ENCODE measurements around the gene EIF2B2. TPM values are rescaled to one million over a fixed set of nuclear protein-coding genes. Genes with fewer than 3 reads are reported as not detected.

The EIF2B2 gene
- total RNA-seq, 1 experiment from 2014 or later = 50.5 TPM

DNA sequence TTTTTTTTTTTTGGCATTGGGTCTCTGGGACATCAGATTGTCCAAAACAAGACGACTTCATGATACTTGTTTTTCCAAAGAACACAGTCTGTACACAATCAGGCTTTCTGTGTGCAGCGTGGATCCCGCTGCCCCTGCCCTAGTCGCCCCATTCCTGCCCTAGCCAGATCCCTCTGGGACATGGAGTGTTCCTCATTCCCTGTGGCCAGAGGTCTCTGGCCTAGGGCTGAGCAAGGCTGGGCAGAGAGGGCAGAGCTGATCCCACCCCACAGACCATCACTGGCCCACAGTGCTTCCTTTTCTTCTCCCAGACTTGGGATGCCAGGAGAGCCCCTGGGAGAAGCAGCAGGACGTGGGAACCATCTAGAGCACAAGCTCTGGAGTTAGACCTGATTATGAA lies 20.9 kb upstream of the EIF2B2 start:
- ChIA-PET CTCF (interaction anchor here (0.6 to 5.4 kb wide), 6 partner anchors 20 to 121 kb away, joined by 3 to 53 read pairs (median 4); partner anchors contain the start of gene RPS6KL1), POLR2A (interaction anchor here (1.2 kb wide), 1 partner anchor 20 kb away, joined by 8 read pairs; no protein-coding TSS in a partner anchor)
- H3K4me1 Mint-ChIP-seq = peaks cover 34% of the 10 kb centered on the region
- H3K27ac Mint-ChIP-seq = no peak overlapping the region
- no peak overlapping the region for H3K4me3 Mint-ChIP-seq
- no peak for ATAC-seq
- DNase-seq (ENCODE audit: low spot score) = no peak
- H3K9me3 Mint-ChIP-seq = no peaks in the 10 kb centered on the region
- TF ChIP-seq KAT7 (CRISPR knock-in tag; IDR thresholded peaks at IDR 0.05; ENCODE audit: borderline replicate concordance) (no peak), MXD4 (CRISPR knock-in tag; IDR thresholded peaks at IDR 0.05; ENCODE audit: borderline replicate concordance) (no peak), STAT6 (CRISPR knock-in tag; conservative IDR thresholded peaks at IDR 0.05; ENCODE audit: low read depth) (no peak), GTF2I (CRISPR knock-in tag; conservative IDR thresholded peaks at IDR 0.05) (no peak), EMX1 (CRISPR knock-in tag; IDR thresholded peaks at IDR 0.05) (no peak), TEAD4 (CRISPR knock-in tag; IDR thresholded peaks at IDR 0.05) (no peak), ZNF263 (CRISPR knock-in tag; IDR thresholded peaks at IDR 0.05; ENCODE audit: low read depth) (no peak), ZNF138 (CRISPR knock-in tag; conservative IDR thresholded peaks at IDR 0.05) (no peak), GRHL2 (CRISPR knock-in tag; IDR thresholded peaks at IDR 0.05; ENCODE audit: insufficient replicate concordance, severe bottlenecking) (no peak), GABPB1 (CRISPR knock-in tag; IDR thresholded peaks at IDR 0.05) (no peak), NR2C2 (CRISPR knock-in tag; IDR thresholded peaks at IDR 0.05) (no peak), HMGA2 (CRISPR knock-in tag; IDR thresholded peaks at IDR 0.05) (no peak)
- TF ChIP-seq, protein P1, sequence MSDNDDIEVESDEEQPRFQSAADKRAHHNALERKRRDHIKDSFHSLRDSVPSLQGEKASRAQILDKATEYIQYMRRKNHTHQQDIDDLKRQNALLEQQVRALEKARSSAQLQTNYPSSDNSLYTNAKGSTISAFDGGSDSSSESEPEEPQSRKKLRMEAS (CRISPR knock-in tag; IDR thresholded peaks at IDR 0.05) = no peak
- TF ChIP-seq, protein P2, sequence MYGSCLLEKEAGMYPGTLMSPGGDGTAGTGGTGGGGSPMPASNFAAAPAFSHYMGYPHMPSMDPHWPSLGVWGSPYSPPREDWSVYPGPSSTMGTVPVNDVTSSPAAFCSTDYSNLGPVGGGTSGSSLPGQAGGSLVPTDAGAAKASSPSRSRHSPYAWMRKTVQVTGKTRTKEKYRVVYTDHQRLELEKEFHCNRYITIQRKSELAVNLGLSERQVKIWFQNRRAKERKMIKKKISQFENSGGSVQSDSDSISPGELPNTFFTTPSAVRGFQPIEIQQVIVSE (CRISPR knock-in tag; IDR thresholded peaks at IDR 0.05; ENCODE audit: borderline replicate concordance) = no peak
- TF ChIP-seq, protein P3, sequence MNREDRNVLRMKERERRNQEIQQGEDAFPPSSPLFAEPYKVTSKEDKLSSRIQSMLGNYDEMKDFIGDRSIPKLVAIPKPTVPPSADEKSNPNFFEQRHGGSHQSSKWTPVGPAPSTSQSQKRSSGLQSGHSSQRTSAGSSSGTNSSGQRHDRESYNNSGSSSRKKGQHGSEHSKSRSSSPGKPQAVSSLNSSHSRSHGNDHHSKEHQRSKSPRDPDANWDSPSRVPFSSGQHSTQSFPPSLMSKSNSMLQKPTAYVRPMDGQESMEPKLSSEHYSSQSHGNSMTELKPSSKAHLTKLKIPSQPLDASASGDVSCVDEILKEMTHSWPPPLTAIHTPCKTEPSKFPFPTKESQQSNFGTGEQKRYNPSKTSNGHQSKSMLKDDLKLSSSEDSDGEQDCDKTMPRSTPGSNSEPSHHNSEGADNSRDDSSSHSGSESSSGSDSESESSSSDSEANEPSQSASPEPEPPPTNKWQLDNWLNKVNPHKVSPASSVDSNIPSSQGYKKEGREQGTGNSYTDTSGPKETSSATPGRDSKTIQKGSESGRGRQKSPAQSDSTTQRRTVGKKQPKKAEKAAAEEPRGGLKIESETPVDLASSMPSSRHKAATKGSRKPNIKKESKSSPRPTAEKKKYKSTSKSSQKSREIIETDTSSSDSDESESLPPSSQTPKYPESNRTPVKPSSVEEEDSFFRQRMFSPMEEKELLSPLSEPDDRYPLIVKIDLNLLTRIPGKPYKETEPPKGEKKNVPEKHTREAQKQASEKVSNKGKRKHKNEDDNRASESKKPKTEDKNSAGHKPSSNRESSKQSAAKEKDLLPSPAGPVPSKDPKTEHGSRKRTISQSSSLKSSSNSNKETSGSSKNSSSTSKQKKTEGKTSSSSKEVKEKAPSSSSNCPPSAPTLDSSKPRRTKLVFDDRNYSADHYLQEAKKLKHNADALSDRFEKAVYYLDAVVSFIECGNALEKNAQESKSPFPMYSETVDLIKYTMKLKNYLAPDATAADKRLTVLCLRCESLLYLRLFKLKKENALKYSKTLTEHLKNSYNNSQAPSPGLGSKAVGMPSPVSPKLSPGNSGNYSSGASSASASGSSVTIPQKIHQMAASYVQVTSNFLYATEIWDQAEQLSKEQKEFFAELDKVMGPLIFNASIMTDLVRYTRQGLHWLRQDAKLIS (CRISPR knock-in tag; IDR thresholded peaks at IDR 0.05; ENCODE audit: borderline replicate concordance) = no peak
- TF ChIP-seq, protein P4, sequence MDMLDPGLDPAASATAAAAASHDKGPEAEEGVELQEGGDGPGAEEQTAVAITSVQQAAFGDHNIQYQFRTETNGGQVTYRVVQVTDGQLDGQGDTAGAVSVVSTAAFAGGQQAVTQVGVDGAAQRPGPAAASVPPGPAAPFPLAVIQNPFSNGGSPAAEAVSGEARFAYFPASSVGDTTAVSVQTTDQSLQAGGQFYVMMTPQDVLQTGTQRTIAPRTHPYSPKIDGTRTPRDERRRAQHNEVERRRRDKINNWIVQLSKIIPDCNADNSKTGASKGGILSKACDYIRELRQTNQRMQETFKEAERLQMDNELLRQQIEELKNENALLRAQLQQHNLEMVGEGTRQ (CRISPR knock-in tag; IDR thresholded peaks at IDR 0.05) = no peak
- H3K27me3 Mint-ChIP-seq (ENCODE audit: low read depth) = no peaks in the 10 kb centered on the region; the same call in 1 of the 2 replicates
- no peaks in the 10 kb centered on the region for H3K36me3 Mint-ChIP-seq

DNA sequence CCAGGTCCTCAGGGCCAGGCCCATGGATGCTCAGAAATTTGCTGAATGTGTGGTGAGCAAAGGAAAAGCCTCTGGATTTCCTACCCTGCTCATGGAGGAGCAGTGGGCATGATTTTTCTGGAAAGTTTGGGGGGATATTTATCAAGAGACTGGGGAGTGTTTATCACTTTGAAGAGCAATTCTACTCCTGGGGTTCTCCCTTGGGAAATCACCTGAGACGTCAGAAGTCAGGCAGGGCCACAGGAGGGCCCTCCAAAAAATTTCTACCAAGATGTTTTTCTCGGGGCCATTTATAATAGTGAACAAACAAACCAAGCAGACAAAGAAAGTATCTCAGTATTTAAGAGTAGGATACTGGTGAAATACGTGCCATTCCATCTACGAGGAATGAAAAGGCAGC lies 20.1 kb upstream of the EIF2B2 start:
- H3K9me3 Mint-ChIP-seq = no peaks in the 10 kb centered on the region
- no peak overlapping the region for H3K27ac Mint-ChIP-seq
- TF ChIP-seq ZNF281 (CRISPR knock-in tag; IDR thresholded peaks at IDR 0.05) = no peak
- TF ChIP-seq TEAD4 (CRISPR knock-in tag; IDR thresholded peaks at IDR 0.05) = no peak
- TF ChIP-seq FOXK1 (CRISPR knock-in tag; IDR thresholded peaks at IDR 0.05) = no peak
- TF ChIP-seq, protein P5, sequence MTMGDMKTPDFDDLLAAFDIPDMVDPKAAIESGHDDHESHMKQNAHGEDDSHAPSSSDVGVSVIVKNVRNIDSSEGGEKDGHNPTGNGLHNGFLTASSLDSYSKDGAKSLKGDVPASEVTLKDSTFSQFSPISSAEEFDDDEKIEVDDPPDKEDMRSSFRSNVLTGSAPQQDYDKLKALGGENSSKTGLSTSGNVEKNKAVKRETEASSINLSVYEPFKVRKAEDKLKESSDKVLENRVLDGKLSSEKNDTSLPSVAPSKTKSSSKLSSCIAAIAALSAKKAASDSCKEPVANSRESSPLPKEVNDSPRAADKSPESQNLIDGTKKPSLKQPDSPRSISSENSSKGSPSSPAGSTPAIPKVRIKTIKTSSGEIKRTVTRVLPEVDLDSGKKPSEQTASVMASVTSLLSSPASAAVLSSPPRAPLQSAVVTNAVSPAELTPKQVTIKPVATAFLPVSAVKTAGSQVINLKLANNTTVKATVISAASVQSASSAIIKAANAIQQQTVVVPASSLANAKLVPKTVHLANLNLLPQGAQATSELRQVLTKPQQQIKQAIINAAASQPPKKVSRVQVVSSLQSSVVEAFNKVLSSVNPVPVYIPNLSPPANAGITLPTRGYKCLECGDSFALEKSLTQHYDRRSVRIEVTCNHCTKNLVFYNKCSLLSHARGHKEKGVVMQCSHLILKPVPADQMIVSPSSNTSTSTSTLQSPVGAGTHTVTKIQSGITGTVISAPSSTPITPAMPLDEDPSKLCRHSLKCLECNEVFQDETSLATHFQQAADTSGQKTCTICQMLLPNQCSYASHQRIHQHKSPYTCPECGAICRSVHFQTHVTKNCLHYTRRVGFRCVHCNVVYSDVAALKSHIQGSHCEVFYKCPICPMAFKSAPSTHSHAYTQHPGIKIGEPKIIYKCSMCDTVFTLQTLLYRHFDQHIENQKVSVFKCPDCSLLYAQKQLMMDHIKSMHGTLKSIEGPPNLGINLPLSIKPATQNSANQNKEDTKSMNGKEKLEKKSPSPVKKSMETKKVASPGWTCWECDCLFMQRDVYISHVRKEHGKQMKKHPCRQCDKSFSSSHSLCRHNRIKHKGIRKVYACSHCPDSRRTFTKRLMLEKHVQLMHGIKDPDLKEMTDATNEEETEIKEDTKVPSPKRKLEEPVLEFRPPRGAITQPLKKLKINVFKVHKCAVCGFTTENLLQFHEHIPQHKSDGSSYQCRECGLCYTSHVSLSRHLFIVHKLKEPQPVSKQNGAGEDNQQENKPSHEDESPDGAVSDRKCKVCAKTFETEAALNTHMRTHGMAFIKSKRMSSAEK (CRISPR knock-in tag; IDR thresholded peaks at IDR 0.05; ENCODE audit: borderline replicate concordance) = no peak

More for the DNA sequence above, 20.1 kb upstream of the EIF2B2 start:
- POLR2A ChIA-PET = no interaction called here
- CTCF ChIA-PET = interaction anchor here (1.5 to 5.4 kb wide), 2 partner anchors 37 to 60 kb away, joined by 4 to 53 read pairs; partner anchors contain the start of gene RPS6KL1
- DNase-seq (ENCODE audit: low spot score) = no peak
- H3K4me1 Mint-ChIP-seq = peaks cover 34% of the 10 kb centered on the region
- no peak for ATAC-seq
- no peak overlapping the region for H3K4me3 Mint-ChIP-seq
- H3K36me3 Mint-ChIP-seq = no peaks in the 10 kb centered on the region
- no peaks in the 10 kb centered on the region; the same call in 1 of the 2 replicates for H3K27me3 Mint-ChIP-seq (ENCODE audit: low read depth)

All from WTC11 (cell line).